Astrocyte of the spinal cord (primary cell): ENCODE measurements around the gene RPS6KA2.

Source experiments
- DNase-seq: peaks from one replicate; pipeline ENCODE4 v3.0.0; 2011; ENCODE audit warnings: low read depth, low spot score
- H3K4me3 ChIP-seq: 2 replicates; pipeline ENCODE4 v1.5.1; 2011; ENCODE audit warnings: low read depth, mild to moderate bottlenecking, low read length, moderate library complexity
- in situ Hi-C: cut with HindIII; loops from 2 replicates; pipeline ENCODE4 v1.10.0; 2017; ENCODE audit warnings: low sequenced_read_pairs
- TF ChIP-seq, protein P1 (sequence below): IDR thresholded peaks from 2 replicates; pipeline ENCODE4 v1.5.1; 2012; ENCODE audit warnings: low read depth, mild to moderate bottlenecking, low read length, inconsistent platforms

RPS6KA2 gene

DNA sequence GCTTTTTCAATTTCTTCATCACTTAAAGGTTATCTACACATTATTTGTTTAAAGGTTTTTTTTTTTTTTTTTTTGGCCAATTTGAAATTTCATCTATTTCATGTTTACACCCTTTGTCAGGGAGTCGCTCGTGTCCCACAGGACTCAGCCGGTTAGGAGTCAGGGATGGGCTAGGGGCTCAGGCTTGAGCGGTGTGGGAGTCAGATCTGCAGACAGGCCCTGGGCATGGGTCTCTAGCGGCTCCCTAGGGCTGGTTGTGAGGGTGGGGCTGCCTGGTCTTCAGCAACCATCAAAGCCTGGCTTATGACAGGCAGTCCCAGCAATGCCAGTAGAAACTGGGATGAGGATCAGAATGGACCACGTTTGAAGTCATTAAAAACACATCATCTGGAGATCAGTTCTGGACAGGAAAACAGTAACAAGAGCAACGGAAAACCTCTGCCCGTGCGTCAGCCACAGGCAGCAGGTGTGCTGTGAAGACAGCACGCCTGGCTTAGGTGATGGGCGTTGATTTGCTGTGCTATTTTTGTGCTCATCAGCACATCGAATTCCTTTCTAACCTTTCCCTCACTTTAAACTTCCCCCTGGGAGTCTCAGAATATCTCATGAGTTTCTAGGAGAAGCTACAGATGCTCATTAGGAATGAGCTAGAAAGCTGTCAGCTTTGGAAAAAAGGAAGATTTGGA, 153.0 kb downstream of the RPS6KA2 start:
- TF ChIP-seq, protein P1, sequence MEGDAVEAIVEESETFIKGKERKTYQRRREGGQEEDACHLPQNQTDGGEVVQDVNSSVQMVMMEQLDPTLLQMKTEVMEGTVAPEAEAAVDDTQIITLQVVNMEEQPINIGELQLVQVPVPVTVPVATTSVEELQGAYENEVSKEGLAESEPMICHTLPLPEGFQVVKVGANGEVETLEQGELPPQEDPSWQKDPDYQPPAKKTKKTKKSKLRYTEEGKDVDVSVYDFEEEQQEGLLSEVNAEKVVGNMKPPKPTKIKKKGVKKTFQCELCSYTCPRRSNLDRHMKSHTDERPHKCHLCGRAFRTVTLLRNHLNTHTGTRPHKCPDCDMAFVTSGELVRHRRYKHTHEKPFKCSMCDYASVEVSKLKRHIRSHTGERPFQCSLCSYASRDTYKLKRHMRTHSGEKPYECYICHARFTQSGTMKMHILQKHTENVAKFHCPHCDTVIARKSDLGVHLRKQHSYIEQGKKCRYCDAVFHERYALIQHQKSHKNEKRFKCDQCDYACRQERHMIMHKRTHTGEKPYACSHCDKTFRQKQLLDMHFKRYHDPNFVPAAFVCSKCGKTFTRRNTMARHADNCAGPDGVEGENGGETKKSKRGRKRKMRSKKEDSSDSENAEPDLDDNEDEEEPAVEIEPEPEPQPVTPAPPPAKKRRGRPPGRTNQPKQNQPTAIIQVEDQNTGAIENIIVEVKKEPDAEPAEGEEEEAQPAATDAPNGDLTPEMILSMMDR = no peak
- no peak overlapping the region for H3K4me3 ChIP-seq
- no peak for DNase-seq
- in situ Hi-C loops = no loop called here

DNA sequence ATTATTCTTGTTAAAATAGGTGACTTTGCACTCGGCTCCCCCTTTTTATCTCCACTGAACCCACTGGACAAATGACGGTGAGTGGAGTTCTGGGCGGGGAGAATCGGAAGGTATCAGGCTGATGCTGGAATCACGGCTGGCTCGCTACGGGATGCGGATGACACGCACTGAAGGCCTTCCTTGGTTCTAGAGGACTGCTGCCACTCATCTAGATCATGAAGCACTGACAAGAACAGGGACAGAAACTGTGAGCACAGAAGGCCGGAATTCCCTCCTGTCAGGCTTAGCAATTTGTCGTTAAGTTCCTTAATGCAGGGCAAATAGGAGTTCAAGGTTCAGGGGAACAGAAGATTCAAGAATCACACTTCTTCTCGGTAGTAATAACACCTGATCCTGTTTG, 154.4 kb downstream of the RPS6KA2 start:
- TF ChIP-seq, protein P1 = no peak
- in situ Hi-C loops = no loop called here
- no peak for DNase-seq
- no peak overlapping the region for H3K4me3 ChIP-seq

DNA sequence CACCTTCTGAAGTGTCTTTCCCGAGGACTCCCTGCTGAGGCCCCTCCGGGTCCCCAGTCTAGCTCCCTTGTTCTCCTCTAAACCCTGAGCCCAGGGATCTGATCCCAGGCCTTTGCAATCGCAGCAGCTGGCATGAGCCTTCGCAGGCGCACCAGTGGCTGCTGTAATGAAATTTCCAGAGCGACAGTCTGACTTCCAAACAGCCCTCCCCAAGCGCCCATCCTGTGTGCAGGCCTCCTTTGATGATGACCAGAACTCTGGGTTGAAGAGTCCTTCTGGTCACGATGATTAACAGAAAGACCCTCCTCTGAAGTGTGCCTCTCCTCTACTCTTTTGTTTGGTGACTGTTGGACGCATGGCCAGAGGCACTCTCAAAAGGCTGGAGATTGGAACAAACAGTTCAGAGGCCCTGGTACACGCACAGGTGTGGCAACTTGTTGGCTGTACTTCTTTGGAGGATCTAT, 155.2 kb downstream of the RPS6KA2 start:
- DNase-seq = no peak
- in situ Hi-C loops = no loop called here
- TF ChIP-seq, protein P1 = no peak
- H3K4me3 ChIP-seq = no peak overlapping the region

DNA sequence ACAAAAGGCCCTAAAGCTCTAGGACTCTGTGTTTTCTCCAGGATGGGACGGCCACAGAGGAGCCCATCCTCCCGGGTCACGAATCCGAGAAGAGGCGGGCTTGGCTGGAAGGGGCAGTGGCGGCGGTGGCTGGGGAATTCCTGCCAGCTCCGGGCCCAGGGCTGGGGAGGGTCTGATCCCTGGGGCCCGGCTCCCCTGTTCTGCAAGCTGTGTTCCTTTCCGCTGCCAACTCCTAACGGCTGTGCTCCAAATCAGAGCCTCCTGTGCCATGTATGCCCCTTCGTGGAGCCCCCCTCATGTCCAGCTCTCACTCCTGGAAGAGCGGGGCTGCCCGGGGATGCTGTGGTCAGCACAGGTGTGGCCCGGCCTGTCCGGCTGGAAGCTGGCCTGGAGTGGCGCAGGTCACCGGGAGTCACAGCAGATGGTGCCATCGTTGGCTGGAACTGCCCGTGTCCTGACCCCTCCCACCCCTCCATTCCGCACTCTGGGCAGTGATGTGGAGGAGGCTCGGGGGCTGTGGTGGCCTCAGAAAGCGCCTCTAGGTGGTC, 156.1 kb downstream of the RPS6KA2 start:
- DNase-seq = no peak
- TF ChIP-seq, protein P1 = no peak
- in situ Hi-C loops = no loop called here
- no peak overlapping the region for H3K4me3 ChIP-seq

DNA sequence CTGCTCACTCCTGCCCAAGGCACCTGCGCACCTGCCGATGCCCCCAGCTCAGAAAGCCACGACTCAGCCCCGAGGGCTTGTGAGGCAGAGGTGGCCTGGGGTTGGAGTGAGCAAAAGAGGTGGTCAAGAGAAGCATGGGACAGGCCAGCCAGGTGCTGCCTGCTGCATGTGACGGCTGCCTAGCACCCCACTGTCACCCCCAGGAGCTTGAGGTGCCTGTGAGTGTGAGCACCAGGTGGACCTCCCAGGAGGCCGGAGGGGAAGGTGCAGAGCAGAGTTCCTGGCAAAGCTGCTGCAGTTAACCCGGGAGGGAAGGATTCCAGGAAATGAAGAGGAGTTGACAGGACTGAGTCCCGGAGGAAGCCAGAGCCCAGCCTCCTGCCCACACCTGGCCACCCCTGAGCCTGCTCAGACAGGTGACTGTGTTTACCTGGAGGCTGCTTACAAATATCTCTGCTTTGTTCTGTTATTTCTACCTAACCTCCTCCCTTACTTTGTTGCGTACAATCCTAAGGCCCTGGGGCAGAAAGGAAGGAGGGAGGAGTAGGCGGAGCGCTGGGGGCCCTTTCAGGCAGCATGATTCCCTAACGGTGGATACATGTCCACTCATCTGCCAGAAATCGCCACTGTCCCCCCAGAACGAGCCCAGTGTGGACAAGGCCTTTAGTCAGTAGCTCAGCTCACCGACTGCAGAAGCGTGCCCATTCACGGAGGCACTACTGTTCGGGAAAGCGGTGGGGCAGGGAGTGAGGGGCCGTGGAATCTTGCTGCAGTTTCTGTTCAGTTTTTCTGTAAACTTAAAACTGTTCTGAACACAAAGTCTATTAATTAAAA, 156.8 kb downstream of the RPS6KA2 start:
- no peak for DNase-seq
- TF ChIP-seq, protein P1 = no peak
- no peak overlapping the region for H3K4me3 ChIP-seq
- in situ Hi-C loops = no loop called here

DNA sequence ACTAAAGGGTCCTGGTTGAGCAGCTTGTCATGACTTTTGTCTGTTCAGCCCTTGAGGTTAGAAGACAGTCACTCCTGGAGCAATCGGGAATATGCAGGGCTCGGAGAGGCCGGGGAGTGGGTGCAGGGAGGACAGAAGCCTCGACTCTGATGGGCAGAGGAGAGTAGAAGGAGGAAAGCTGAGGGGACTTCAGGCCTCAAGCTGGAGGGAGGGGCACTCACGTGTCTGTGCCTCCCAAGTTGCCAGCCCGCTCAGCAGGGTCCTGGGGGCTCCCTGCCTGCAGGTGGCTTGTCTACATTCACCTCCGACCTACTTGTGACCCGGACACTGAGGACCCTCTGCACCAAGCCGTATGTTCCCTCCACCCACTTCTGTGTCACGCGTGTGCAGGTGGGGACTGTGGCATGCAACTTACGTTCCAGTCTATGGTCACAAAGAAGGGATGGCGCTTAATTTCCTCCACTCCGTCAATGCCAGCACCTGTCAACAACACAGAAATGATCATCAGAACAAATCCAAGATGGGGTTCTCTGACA, 157.6 kb downstream of the RPS6KA2 start:
- DNase-seq = no peak
- TF ChIP-seq, protein P1 = no peak
- no peak overlapping the region for H3K4me3 ChIP-seq
- in situ Hi-C loops = no loop called here
